ENCODE results near the gene SNCAIP.

The SNCAIP gene

GRCh38 chr5:122507045-122507444, 195.0 kb downstream of the SNCAIP start:
- Mint-ChIP-seq H3K36me3 (no peaks in the 10 kb centered on the region), H3K9me3 (no peaks in the 10 kb centered on the region), H3K4me1 (no peaks in the 10 kb centered on the region), H3K27ac (no peak overlapping the region), H3K27me3 (peaks cover 0 to 7% of the 10 kb centered on the region in 2 donors), H3K4me3 (no peak overlapping the region)
- DNase-seq = no peak
- ATAC-seq (replicated peaks) = no peak

- H3K36me3 Mint-ChIP-seq = no peaks in the 10 kb centered on the region
- no peaks in the 10 kb centered on the region for H3K4me1 Mint-ChIP-seq
- no peak overlapping the region for H3K27ac Mint-ChIP-seq
- no peaks in the 10 kb centered on the region for H3K9me3 Mint-ChIP-seq
- ATAC-seq (replicated peaks) (no peak), DNase-seq (no peak)
- peaks cover 0 to 7% of the 10 kb centered on the region in 2 donors for H3K27me3 Mint-ChIP-seq
- H3K4me3 Mint-ChIP-seq = no peak overlapping the region
Measured at GRCh38 chr5:122507581-122507980, 195.5 kb downstream of the SNCAIP start.

GRCh38 chr5:122508623-122509022, 196.6 kb downstream of the SNCAIP start:
- no peak for ATAC-seq (replicated peaks)
- no peak overlapping the region for H3K4me3 Mint-ChIP-seq
- H3K27ac Mint-ChIP-seq = no peak overlapping the region
- no peaks in the 10 kb centered on the region for H3K4me1 Mint-ChIP-seq
- H3K27me3 Mint-ChIP-seq = peaks cover 0 to 7% of the 10 kb centered on the region in 2 donors
- H3K9me3 Mint-ChIP-seq = no peaks in the 10 kb centered on the region
- no peaks in the 10 kb centered on the region for H3K36me3 Mint-ChIP-seq
- DNase-seq = no peak
